ENCODE results near the gene GLYAT. TPM values are rescaled to one million over a fixed set of nuclear protein-coding genes. Genes with fewer than 3 reads are reported as not detected.

Gene GLYAT
- total and polyA plus RNA-seq, 2 donors (not counting 1 experiment from before 2014, with no cell fraction given) = not detected

GRCh38 chr11:58773337-58773736, 41.6 kb upstream of the GLYAT start:
- DNase-seq (no peak), ATAC-seq (ENCODE audit: low read depth) (no peak)
- CTCF ChIA-PET = interaction anchor here (0.9 kb wide), 1 partner anchor 15 kb away, joined by 4 read pairs; no protein-coding TSS in a partner anchor
- Histone ChIP-seq H4K20me1 (ENCODE audit: control insufficient read depth, insufficient read depth, low read length, poor library complexity, severe bottlenecking) (no peaks in the 10 kb centered on the region), H3K4me3 (ENCODE audit: control extremely low read depth in 1 of 5, extremely low read depth in 1 of 5, insufficient read depth in 1 of 5, low read depth in 2 of 5, low read length in 4 of 5) (no peak overlapping the region), H3K36me3 (replicated peaks in 1 of 2; ENCODE audit: control extremely low read depth in 1 of 2, control insufficient read depth in 1 of 2, extremely low read depth in 1 of 2, insufficient read depth in 2 of 2, low read length in 1 of 2) (no peaks in the 10 kb centered on the region), H3K79me2 (ENCODE audit: control insufficient read depth, insufficient read depth, low read length) (no peaks in the 10 kb centered on the region), H3K27ac (ENCODE audit: low read length in 2 of 2) (no peak overlapping the region), H3K9me3 (ENCODE audit: control extremely low read depth in 1 of 3, control insufficient read depth in 2 of 3, insufficient read depth in 1 of 3, low read length in 2 of 3) (no peaks in the 10 kb centered on the region), H3K9ac (ENCODE audit: low read length) (no peak overlapping the region), H3K27me3 (replicated peaks in 1 of 4; ENCODE audit: control extremely low read depth in 1 of 4, control insufficient read depth in 3 of 4, insufficient read depth in 4 of 4, low read length in 3 of 4) (peaks cover 0 to 3% (median 0%) of the 10 kb centered on the region in 4 experiments), H3K4me2 (replicated peaks; ENCODE audit: low read depth, low read length, poor library complexity, severe bottlenecking) (no peak overlapping the region), H2AFZ (ENCODE audit: insufficient read depth, low read depth, low read length, poor library complexity, severe bottlenecking) (no peak overlapping the region), H3K4me1 (ENCODE audit: control insufficient read depth in 2 of 2, insufficient read depth in 2 of 2, low read length in 2 of 2) (no peaks in the 10 kb centered on the region)
- peaks cover 17% of the 10 kb centered on the region for H3K27me3 Mint-ChIP-seq
- H3K4me1 Mint-ChIP-seq = no peaks in the 10 kb centered on the region
- WGBS (ENCODE audit: insufficient coverage) = 90% methylated on average over 2 of the region's 3 CpGs
- H3K9me3 Mint-ChIP-seq (ENCODE audit: insufficient read depth) = no peaks in the 10 kb centered on the region
- H3K27ac Mint-ChIP-seq = no peak overlapping the region
- no peak for TF ChIP-seq CTCF (IDR thresholded peaks at IDR 0.05)
- TF ChIP-seq EZH2 (IDR thresholded peaks at IDR 0.05; ENCODE audit: borderline replicate concordance, insufficient read depth, low read depth, low read length, poor library complexity, severe bottlenecking) = no peak
- POLR2A ChIA-PET = no interaction called here
- intact Hi-C loops (cut with micrococcal nuclease) = no loop called here
- no peak overlapping the region for H3K4me3 Mint-ChIP-seq

GRCh38 chr11:58772329-58773285, 40.9 kb upstream of the GLYAT start:
- Histone ChIP-seq H3K4me2 (replicated peaks; ENCODE audit: low read depth, low read length, poor library complexity, severe bottlenecking) (no peak overlapping the region), H3K79me2 (ENCODE audit: control insufficient read depth, insufficient read depth, low read length) (no peaks in the 10 kb centered on the region), H3K36me3 (replicated peaks in 1 of 2; ENCODE audit: control extremely low read depth in 1 of 2, control insufficient read depth in 1 of 2, extremely low read depth in 1 of 2, insufficient read depth in 2 of 2, low read length in 1 of 2) (no peaks in the 10 kb centered on the region), H2AFZ (ENCODE audit: insufficient read depth, low read depth, low read length, poor library complexity, severe bottlenecking) (no peak overlapping the region), H3K27me3 (replicated peaks in 1 of 4; ENCODE audit: control extremely low read depth in 1 of 4, control insufficient read depth in 3 of 4, insufficient read depth in 4 of 4, low read length in 3 of 4) (peaks cover 0 to 3% (median 0%) of the 10 kb centered on the region in 4 experiments), H3K27ac (ENCODE audit: low read length in 2 of 2) (no peak overlapping the region), H3K4me1 (ENCODE audit: control insufficient read depth in 2 of 2, insufficient read depth in 2 of 2, low read length in 2 of 2) (no peaks in the 10 kb centered on the region), H3K9me3 (ENCODE audit: control extremely low read depth in 1 of 3, control insufficient read depth in 2 of 3, insufficient read depth in 1 of 3, low read length in 2 of 3) (no peaks in the 10 kb centered on the region), H3K9ac (ENCODE audit: low read length) (no peak overlapping the region), H4K20me1 (ENCODE audit: control insufficient read depth, insufficient read depth, low read length, poor library complexity, severe bottlenecking) (no peaks in the 10 kb centered on the region), H3K4me3 (ENCODE audit: control extremely low read depth in 1 of 5, extremely low read depth in 1 of 5, insufficient read depth in 1 of 5, low read depth in 2 of 5, low read length in 4 of 5) (no peak overlapping the region)
- Mint-ChIP-seq H3K9me3 (ENCODE audit: insufficient read depth) (no peaks in the 10 kb centered on the region), H3K27me3 (peaks cover 18% of the 10 kb centered on the region), H3K4me1 (no peaks in the 10 kb centered on the region), H3K27ac (no peak overlapping the region), H3K4me3 (no peak overlapping the region)
- no peak for ATAC-seq (ENCODE audit: low read depth)
- 91% methylated on average over 5 of the region's 5 CpGs for WGBS (ENCODE audit: insufficient coverage)
- CTCF ChIA-PET = interaction anchor here (0.9 to 1.2 kb wide), 3 partner anchors 16 to 286 kb away, joined by 3 read pairs; no protein-coding TSS in a partner anchor
- no peak for TF ChIP-seq EZH2 (IDR thresholded peaks at IDR 0.05; ENCODE audit: borderline replicate concordance, insufficient read depth, low read depth, low read length, poor library complexity, severe bottlenecking)
- TF ChIP-seq CTCF (IDR thresholded peaks at IDR 0.05) = no peak
- intact Hi-C loops (cut with micrococcal nuclease) = no loop called here
- POLR2A ChIA-PET = no interaction called here
- no peak for DNase-seq

Measured in B cell (primary cell).